Neural cell (in vitro differentiated cells): ENCODE measurements around the gene PREB. TPM values are rescaled to one million over a fixed set of nuclear protein-coding genes. Genes with fewer than 3 reads are reported as not detected.

Experiments
- H2AFZ ChIP-seq: fragments of 200-600, 300-800 bp; sonication (generic), shearing (Covaris generic); 2 replicates; pipeline ENCODE4 v1.6.0; 2014; ENCODE audit warnings: low read depth, mild to moderate bottlenecking, antibody characterized with exemption, low read length, moderate library complexity
- H3F3A ChIP-seq: fragments of 200-600 bp; shearing (Covaris generic); 2 replicates; pipeline ENCODE4 v1.6.1; 2016; ENCODE audit warnings: mild to moderate bottlenecking, moderate library complexity, mixed read lengths, antibody characterized with exemption, low read length; ENCODE audit not compliant: insufficient read depth, poor library complexity, severe bottlenecking
- H3K27ac ChIP-seq: fragments of 200-600, 300-800 bp; sonication (generic), shearing (Covaris generic); 2 replicates; pipeline ENCODE4 v1.5.1; 2014; ENCODE audit warnings: mild to moderate bottlenecking, low read length, moderate library complexity
- H3K27me3 ChIP-seq: fragments of 300-800, 200-600 bp; sonication (generic), shearing (Covaris generic); 2 replicates; pipeline ENCODE4 v1.6.0; 2014; ENCODE audit warnings: mild to moderate bottlenecking, low read depth, low read length, moderate library complexity; ENCODE audit not compliant: insufficient read depth
- H3K36me3 ChIP-seq: fragments of 300-800, 200-600 bp; sonication (generic), shearing (Covaris generic); 2 replicates; pipeline ENCODE4 v1.5.1; 2014; ENCODE audit warnings: mild to moderate bottlenecking, antibody characterized with exemption, low read length, moderate library complexity; ENCODE audit not compliant: insufficient read depth
- H3K4me2 ChIP-seq: fragments of 300-800, 200-600 bp; sonication (generic), shearing (Covaris generic); 2 replicates; pipeline ENCODE4 v1.6.0; 2014; ENCODE audit warnings: mild to moderate bottlenecking, low read length
- H3K4me3 ChIP-seq: fragments of 300-800, 200-600 bp; sonication (generic), shearing (Covaris generic); 2 replicates; pipeline ENCODE4 v1.5.1; 2014; ENCODE audit warnings: mild to moderate bottlenecking, low read length, moderate library complexity
- H3K79me2 ChIP-seq: fragments of 200-600 bp; shearing (Covaris generic); replicated peaks from 2 replicates; pipeline ENCODE4 v1.6.0; 2014; ENCODE audit warnings: mild to moderate bottlenecking, low read length, moderate library complexity; ENCODE audit not compliant: insufficient read depth
- H3K9ac ChIP-seq: fragments of 300-800, 200-600 bp; sonication (generic), shearing (Covaris generic); 2 replicates; pipeline ENCODE4 v1.6.1; 2016; ENCODE audit warnings: mild to moderate bottlenecking, low read length, mixed read lengths
- H3K9me2 ChIP-seq: fragments of 200-600 bp; shearing (Covaris generic); 2 replicates; pipeline ENCODE4 v1.6.1; 2016; ENCODE audit warnings: mild to moderate bottlenecking, low read length, mixed read lengths; ENCODE audit not compliant: insufficient read depth
- H3K9me3 ChIP-seq: fragments of 200-600, 300-800 bp; sonication (generic), shearing (Covaris generic); 2 replicates; pipeline ENCODE4 v1.6.1; 2016; ENCODE audit warnings: mild to moderate bottlenecking, mixed run types, low read length, moderate library complexity, mixed read lengths
- H4K20me1 ChIP-seq: fragments of 200-600 bp; shearing (Covaris generic); 2 replicates; pipeline ENCODE4 v1.6.1; 2016; ENCODE audit warnings: mild to moderate bottlenecking, mixed run types; ENCODE audit not compliant: insufficient read depth
- CTCF ChIP-seq: fragments of 450-650 bp; IDR thresholded peaks from 2 replicates; pipeline ENCODE4 v1.5.1; 2014; ENCODE audit warnings: antibody characterized with exemption, mild to moderate bottlenecking, moderate library complexity; ENCODE audit not compliant: poor library complexity, severe bottlenecking
- EP300 ChIP-seq: fragments of 450-650 bp; conservative IDR thresholded peaks from 2 replicates; pipeline ENCODE4 v1.6.1; 2014; ENCODE audit warnings: antibody characterized with exemption, mild to moderate bottlenecking, moderate library complexity; ENCODE audit not compliant: poor library complexity, severe bottlenecking
- EZH2 ChIP-seq: fragments of 200-600, 300-800 bp; shearing (Covaris generic), sonication (generic); IDR thresholded peaks from 2 replicates; pipeline ENCODE4 v1.6.1; 2014; ENCODE audit warnings: antibody characterized with exemption, low read length, borderline replicate concordance, mild to moderate bottlenecking; ENCODE audit not compliant: insufficient read depth, poor library complexity, severe bottlenecking
- MXI1 ChIP-seq: fragments of 450-650 bp; conservative IDR thresholded peaks from 2 replicates; pipeline ENCODE4 v1.6.1; 2014; ENCODE audit warnings: antibody characterized with exemption, mild to moderate bottlenecking; ENCODE audit not compliant: poor library complexity, severe bottlenecking
- POLR2AphosphoS5 ChIP-seq: IDR thresholded peaks from 2 replicates; pipeline ENCODE4 v1.6.1; 2012
- RAD21 ChIP-seq: fragments of 450-650 bp; conservative IDR thresholded peaks from 2 replicates; pipeline ENCODE4 v1.6.1; 2014; ENCODE audit warnings: antibody characterized with exemption, mild to moderate bottlenecking, moderate library complexity
- REST ChIP-seq: IDR thresholded peaks from 2 replicates; pipeline ENCODE4 v1.6.1; 2012; ENCODE audit warnings: borderline replicate concordance
- SMC3 ChIP-seq: fragments of 450-650 bp; conservative IDR thresholded peaks from 2 replicates; pipeline ENCODE4 v1.6.1; 2014; ENCODE audit warnings: antibody characterized with exemption, mild to moderate bottlenecking, moderate library complexity; ENCODE audit not compliant: poor library complexity
- TAF1 ChIP-seq: IDR thresholded peaks from 2 replicates; pipeline ENCODE4 v1.6.1; 2012; ENCODE audit warnings: low read depth
- polyA plus RNA-seq: library from polyadenylated mRNA; depleted of rRNA; stranded (reverse); fragments of >200 nt; gene quantifications from 2 replicates; pipeline ENCODE4 v1.2.3, GENCODE V29; 2014

Gene PREB
- polyA plus RNA-seq, 1 donor from 2014 or later = 121 TPM

GRCh38 chr2:27171351-27171848 is 37.0 kb upstream of the PREB start:
- Histone ChIP-seq H3K27ac (no peak overlapping the region), H3K9me2 (no peaks in the 10 kb centered on the region), H3K9me3 (no peaks in the 10 kb centered on the region), H3F3A (no peaks in the 10 kb centered on the region), H3K9ac (no peak overlapping the region), H3K4me3 (no peak overlapping the region), H4K20me1 (no peaks in the 10 kb centered on the region), H3K79me2 (no peaks in the 10 kb centered on the region), H3K36me3 (no peaks in the 10 kb centered on the region), H3K27me3 (no peaks in the 10 kb centered on the region), H2AFZ (no peak overlapping the region), H3K4me2 (no peak overlapping the region)
- no peak for TF ChIP-seq CTCF
- TF ChIP-seq EZH2 = no peak
- no peak for TF ChIP-seq EP300
- no peak for TF ChIP-seq RAD21
- no peak for TF ChIP-seq SMC3
- TF ChIP-seq POLR2AphosphoS5 = no peak
- TF ChIP-seq TAF1 = no peak
- no peak for TF ChIP-seq MXI1
- no peak for TF ChIP-seq REST

GRCh38 chr2:27170581-27171337 is 36.3 kb upstream of the PREB start:
- H3K9me2 ChIP-seq = no peaks in the 10 kb centered on the region
- H3K9me3 ChIP-seq = no peaks in the 10 kb centered on the region
- H3K9ac ChIP-seq = no peak overlapping the region
- H3F3A ChIP-seq = no peaks in the 10 kb centered on the region
- no peaks in the 10 kb centered on the region for H4K20me1 ChIP-seq
- no peak overlapping the region for H3K4me3 ChIP-seq
- H3K27ac ChIP-seq = no peak overlapping the region
- TF ChIP-seq MXI1 (no peak), REST (no peak), TAF1 (no peak), POLR2AphosphoS5 (no peak), CTCF (no peak), EP300 (no peak), RAD21 (no peak), SMC3 (no peak), EZH2 (no peak)
- H3K79me2 ChIP-seq = no peaks in the 10 kb centered on the region
- H3K27me3 ChIP-seq = no peaks in the 10 kb centered on the region
- H3K4me2 ChIP-seq = no peak overlapping the region
- H2AFZ ChIP-seq = no peak overlapping the region
- no peaks in the 10 kb centered on the region for H3K36me3 ChIP-seq
